HG03571 (cell line): ENCODE measurements around the gene PRPS1.
"Not testable (repeated sequence)": the region's sequence is repeated elsewhere in the genome, so short reads cannot be mapped to it uniquely, and the experiment has no call there.

Source experiments
- ATAC-seq: cut with Tn5 transposase; IDR thresholded peaks from one replicate; pipeline ENCODE4 v1.9.1; 2021; ENCODE audit not compliant: unreplicated experiment

Gene PRPS1

DNA sequence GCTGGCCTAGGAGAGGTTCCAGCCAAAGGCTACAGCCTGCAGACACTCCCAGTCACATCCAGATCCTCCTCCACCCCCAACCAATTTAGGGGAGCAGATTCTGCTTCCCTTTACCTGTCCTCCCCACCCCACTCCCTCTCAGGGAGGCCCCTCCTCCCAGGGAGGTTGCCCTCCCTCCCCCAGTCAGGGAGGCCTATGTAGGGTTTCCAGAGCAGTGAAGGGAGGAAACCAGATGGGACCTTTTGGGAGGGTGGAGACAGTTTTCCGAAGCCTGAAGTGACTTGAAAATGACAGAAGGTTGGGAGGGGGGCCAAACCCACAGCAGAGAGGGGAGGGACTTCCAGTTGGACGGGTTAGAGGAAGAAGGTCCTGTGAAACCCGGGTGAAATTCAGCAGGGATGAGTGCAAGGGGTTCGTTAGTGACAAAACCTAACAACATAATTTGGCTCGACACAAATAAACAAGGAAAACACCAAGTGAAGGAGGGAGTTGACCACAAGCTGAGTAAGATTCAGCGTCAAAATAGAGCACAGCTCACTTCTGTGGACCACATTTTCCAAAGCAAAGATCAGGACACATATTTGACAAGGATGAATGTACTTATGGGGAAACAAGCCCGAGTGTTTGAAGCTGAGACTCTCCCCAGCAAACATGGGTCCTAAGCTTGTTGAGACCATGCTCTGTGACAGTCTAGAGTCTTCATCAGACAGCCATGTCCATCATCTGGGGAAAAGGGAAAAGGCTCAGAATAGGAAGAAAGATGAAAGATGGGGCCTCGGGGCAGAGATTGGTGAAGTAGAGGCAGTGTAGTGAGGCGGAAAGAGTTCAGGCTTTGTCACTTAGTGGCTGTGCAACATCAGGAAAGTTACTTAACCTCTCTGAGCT is 46.4 kb downstream of the PRPS1 start:
- ATAC-seq, result peak; percentile 14

DNA sequence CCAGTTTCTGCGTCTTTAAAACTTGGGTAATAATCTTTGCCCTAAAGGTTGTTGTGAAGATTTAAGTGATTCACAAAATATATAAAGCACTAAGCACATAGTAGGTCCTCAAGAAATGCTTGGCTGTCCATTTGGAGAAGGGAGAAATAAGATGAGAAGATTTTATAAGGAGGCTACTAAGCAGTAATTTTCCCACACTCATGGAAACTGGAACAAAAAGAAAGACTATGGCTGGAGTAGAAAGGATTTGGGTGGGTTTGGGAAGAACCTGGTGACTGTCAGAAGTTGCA is 47.0 kb downstream of the PRPS1 start:
- ATAC-seq, result no peak

- ATAC-seq, result no peak
Measured at GRCh38 chrX:107675823-107676555, 47.7 kb downstream of the PRPS1 start.

DNA sequence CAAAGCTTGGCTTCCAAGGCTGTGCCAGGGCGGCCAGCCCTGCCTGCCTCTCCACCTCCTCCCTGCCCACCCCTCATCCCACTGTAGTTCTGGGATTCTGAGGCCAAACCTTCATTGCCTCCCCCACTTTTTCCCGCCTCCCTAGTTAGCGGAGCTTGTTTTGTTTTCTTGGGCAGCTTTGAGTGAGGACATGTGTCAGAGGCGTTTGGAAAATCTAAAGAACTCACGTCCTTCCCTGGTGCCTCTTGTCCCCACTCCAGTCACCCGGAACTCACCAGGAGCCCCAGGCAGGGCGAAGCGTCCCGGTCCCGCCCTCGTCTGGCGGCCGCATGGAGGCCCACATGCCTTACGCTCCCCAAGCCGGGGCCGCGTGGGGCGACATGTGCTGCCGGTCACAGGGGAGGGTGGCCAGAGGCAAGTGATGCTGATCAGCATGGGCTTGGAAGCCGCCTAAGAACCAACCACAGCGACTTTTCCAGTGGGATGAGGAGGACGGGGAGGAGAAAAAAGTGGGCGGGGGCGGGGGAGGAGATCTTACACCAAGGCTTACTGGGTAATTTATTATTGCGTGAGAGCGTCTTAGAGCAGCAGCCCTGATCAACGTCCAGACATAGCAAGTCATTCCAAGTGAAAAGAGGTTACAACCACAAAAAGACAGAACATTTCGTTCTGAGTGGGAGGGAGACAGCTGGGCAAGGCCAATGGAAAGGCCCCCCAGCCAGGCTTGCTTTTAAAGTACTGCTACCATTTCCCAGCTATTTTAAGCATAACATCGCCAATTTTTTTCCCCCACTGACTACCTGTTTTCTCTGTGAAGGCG is 48.5 kb downstream of the PRPS1 start:
- no peak for ATAC-seq

DNA sequence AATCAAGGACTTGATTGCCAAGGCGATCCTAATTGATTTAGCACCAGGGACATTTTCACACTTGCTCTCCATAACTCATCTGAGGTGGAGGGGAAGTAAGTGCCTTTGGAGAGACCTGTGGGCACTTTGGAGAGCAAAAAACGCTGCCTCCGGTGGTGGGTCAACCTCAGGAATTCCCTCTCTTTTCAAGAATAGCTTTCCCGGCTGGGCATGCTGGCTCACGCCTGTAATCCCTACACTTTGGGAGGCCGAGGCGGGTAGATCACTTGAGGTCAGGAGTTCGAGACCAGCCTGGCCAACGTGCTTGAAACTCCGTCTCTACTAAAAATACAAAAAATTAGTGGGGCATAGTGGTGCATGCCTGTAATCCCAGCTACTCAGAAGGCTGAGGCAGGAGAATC is 49.2 kb downstream of the PRPS1 start:
- no peak for ATAC-seq

- no peak for ATAC-seq
Measured at GRCh38 chrX:107677909-107678308, 49.6 kb downstream of the PRPS1 start.

DNA sequence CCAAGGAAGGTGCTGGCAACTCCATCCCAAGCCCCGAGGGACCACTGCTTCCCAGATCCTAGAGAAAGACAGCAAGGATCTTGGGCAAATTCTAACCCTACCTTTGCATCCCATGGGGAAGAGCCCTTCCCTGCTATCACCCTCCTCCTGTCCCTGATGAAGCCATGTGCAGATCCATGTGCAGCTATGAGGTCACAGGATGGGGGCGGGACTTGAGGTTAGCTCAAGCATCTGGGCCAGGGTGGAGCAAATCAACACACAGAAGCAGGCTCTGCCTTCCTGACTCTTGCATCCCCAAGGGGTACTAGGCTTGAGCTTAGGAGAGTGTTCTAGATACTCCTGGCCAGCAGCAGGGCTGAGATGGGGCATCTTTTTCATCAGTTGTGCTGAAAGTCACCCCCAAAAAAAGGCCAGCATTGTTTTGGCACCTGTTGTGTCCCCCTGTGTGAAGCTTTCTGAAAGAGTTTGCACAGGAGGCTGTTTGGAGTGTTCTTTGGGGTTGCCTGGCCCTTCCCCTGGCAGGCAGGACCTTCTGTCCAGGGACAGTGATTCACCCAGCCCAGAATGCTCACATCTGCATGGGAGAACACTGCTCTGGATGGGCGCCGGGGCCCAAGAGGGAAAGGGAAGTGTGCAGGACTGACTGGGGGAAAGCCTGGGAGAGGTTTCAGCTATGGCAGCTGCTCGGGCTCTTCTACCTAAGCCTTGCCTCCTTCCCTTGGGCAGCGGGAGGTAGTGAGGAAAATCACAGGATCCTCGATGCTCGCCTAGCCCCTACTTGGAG is 50.8 kb downstream of the PRPS1 start:
- no peak for ATAC-seq

DNA sequence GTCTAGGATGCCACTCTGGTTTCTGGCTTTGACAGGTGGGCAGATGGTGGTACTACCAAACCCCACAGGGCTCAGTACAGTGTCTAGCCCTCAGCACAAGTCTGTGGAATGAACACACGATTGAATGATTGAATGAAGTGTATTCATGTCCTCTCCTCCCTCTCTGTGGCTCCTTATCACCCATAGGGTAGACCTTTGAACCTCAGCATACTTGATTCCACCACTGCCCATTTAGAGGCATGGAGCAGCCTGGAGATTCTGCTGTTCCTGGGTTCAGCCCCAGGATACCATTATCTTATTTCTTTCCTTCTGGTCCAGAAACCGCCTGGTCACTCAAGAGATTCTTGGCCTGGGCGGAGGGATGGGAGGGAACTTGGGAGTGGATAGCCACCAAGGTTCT is 53.9 kb downstream of the PRPS1 start:
- ATAC-seq, result no peak

GRCh38 chrX:107683124-107683895 is 55.0 kb downstream of the PRPS1 start:
- ATAC-seq, result no peak

GRCh38 chrX:107683931-107684330 is 55.6 kb downstream of the PRPS1 start:
- no peak for ATAC-seq

GRCh38 chrX:107684956-107685385 is 56.7 kb downstream of the PRPS1 start:
- ATAC-seq, result peak; percentile 95

DNA sequence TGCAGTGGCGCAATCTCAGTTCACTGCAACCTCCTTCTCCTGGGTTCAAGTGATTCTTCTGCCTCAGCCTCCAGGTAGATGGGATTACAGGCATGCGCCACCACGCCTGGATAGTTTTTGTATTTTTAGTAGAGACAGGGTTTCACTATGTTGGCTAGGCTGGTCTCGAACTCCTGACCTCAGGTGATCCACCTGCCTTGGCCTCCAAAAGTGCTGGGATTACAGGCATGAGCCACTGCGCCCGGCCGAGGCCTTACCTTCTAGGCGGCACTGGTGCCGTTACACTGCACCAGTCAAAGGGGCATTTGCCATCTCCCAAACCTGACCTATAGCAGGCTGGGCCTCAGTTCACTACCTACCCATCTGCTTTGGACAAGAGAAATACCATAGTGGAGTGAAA is 57.3 kb downstream of the PRPS1 start:
- not testable (repeated sequence) for ATAC-seq

DNA sequence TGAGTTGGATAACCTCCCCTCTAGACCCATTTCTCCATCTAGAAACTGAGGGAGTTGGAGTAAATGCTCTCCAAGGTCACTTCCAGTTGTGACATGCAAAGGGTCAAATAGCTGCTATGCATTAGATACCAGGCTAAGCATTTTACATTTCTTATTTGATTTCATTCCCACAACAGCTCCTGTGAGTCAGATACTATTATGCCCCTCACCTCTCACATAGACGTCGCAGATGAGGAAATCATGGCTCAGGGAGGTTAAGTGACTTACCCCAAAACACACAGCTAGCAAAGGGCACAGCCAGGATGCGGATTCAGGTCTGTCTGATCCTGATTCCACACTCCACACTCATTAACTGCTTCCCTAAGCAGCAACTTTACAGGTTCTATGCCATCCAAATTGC is 57.7 kb downstream of the PRPS1 start:
- no peak for ATAC-seq

DNA sequence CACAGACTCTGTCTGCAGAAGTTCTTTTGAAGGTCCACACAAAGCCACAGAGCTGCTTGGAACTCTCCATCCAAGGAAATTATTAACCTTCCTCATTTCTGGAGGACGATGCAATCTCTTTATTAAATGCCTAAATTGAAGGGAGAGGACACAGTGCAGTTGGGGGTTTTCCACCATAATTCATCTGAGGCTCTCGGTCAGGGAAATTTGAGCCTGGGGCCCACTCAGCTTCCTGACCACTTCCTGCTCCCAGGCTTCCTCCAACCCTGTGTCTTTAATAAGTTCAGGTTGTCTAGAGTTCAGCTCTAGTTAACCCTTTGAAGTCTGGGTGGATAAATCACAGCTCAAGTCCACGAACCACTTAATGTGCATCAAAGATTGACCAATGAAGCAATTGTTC is 58.5 kb downstream of the PRPS1 start:
- no peak for ATAC-seq

- ATAC-seq, result no peak
Measured at GRCh38 chrX:107687445-107687844, 59.1 kb downstream of the PRPS1 start.

DNA sequence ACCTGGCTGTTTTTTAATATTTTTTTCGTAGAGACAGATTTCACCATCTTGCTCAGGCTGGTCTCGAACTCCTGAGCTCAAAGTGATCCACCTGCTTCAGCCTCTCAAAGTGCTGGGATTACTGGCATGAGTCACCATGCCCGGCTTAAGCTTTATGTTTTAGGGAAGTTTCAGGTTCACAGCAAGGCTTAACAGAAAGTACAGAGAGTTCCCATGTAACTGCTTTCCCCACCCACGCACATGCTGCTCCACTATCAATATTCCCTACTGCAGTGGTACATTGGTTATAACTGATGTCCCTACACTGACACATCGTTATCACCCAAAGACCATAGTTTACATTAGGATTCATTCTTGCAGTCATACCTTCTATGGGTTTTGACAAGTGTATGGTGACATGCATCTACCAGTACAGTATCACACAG is 62.7 kb downstream of the PRPS1 start:
- ATAC-seq, result no peak

- ATAC-seq, result no peak
Measured at GRCh38 chrX:107699616-107700015, 71.3 kb downstream of the PRPS1 start.

DNA sequence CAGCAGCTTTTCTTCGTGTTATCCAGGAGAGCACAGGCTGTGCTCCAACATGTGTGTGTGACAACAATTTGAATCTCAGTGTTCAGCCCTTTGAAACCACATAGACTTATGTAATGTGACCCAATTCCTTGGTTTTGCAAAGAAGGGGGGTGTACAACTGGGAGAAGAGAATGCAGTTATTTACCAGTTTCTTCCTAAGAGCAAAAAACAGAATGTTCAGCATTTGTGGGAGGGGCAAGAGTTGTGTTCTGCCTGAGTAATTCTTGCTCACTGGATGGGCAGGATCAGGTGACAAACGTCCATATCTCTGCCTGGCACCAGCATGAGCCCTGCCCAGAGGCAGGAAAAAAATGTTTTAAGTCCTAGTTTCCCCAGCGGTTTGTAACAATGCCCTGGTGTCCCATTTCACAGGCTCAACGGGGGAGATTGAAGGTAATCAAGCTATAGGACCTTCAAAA is 72.0 kb downstream of the PRPS1 start:
- ATAC-seq, result no peak
